SU-DHL-6 (cell line): ENCODE measurements around the gene LAMP1.
"Not testable (repeated sequence)": the region's sequence is repeated elsewhere in the genome, so short reads cannot be mapped to it uniquely, and the experiment has no call there.

Source experiments
- EZH2phosphoT487 ChIP-seq: fragments of 200-600 bp; sonication (generic), shearing (Covaris generic); conservative IDR thresholded peaks from 2 replicates; pipeline ENCODE4 v1.6.1; 2018; ENCODE audit warnings: mild to moderate bottlenecking, antibody characterized with exemption, low read length, moderate library complexity, mixed read lengths
- TF ChIP-seq, protein P1 (sequence below): fragments of 200-600 bp; sonication (generic); IDR thresholded peaks from one replicate; pipeline ENCODE4 v1.5.1; 2017; ENCODE audit warnings: antibody characterized with exemption, mild to moderate bottlenecking, low read length, moderate library complexity; ENCODE audit not compliant: insufficient read depth, poor library complexity, severe bottlenecking

DNA sequence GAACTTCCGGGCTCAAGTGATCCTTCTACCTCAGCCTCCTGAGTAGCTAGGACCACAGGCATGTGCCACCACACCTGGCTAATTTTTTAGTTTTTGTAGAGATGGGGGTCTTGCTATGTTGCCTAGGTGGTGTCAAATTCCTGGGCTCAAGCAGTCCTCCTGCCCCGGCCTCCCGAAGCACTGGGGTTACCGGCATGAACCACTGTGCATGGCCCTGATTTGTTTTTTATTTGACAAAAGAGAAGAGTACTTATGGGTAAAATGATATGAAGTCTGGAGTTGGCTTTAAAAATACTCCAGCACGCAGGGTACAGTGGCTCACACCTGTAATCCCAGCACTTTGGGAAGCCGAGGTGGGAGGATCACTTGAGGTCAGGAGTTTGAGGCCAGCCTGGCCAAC lies 71.3 kb downstream of the LAMP1 start:
- TF ChIP-seq, protein P1, sequence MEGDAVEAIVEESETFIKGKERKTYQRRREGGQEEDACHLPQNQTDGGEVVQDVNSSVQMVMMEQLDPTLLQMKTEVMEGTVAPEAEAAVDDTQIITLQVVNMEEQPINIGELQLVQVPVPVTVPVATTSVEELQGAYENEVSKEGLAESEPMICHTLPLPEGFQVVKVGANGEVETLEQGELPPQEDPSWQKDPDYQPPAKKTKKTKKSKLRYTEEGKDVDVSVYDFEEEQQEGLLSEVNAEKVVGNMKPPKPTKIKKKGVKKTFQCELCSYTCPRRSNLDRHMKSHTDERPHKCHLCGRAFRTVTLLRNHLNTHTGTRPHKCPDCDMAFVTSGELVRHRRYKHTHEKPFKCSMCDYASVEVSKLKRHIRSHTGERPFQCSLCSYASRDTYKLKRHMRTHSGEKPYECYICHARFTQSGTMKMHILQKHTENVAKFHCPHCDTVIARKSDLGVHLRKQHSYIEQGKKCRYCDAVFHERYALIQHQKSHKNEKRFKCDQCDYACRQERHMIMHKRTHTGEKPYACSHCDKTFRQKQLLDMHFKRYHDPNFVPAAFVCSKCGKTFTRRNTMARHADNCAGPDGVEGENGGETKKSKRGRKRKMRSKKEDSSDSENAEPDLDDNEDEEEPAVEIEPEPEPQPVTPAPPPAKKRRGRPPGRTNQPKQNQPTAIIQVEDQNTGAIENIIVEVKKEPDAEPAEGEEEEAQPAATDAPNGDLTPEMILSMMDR = not testable (repeated sequence)
- not testable (repeated sequence) for TF ChIP-seq EZH2phosphoT487
